Psoas muscle (tissue), 8 donors: ENCODE results near the gene MICAL3. TPM values are rescaled to one million over a fixed set of nuclear protein-coding genes. Genes with fewer than 3 reads are reported as not detected.

Experiments
- ATAC-seq, 4 donors: fragments of 200-7000 bp; cut with Tn5 transposase; one replicate each; pipeline ENCODE4 v1.9.1; 2020; ENCODE audit warnings: moderate library complexity in 3 of 4, mild to moderate bottlenecking in 2 of 4
- DNase-seq, 2 donors: peaks; one replicate each; pipeline ENCODE4 v3.0.0-alpha.2; 2020
- H3K27ac ChIP-seq: fragments of 200-600 bp; one replicate; pipeline ENCODE4 v1.8.0; 2022
- H3K27me3 ChIP-seq, 3 donors: fragments of 200-600 bp in 1 of 3; one replicate each; pipeline versions ENCODE4 v1.6.1 to v1.8.0; 2013 to 2022; ENCODE audit warnings: low read length in 2 of 3, mild to moderate bottlenecking in 2 of 3, moderate library complexity in 1 of 3; ENCODE audit not compliant: insufficient read depth in 3 of 3
- H3K36me3 ChIP-seq, 2 donors: fragments of 200-600 bp in 1 of 2; one replicate each; pipeline versions ENCODE4 v1.6.1 to v1.8.0; 2013 to 2022; ENCODE audit warnings: low read depth in 1 of 2, mild to moderate bottlenecking in 1 of 2, moderate library complexity in 1 of 2; ENCODE audit not compliant: insufficient read depth in 1 of 2
- H3K4me1 ChIP-seq: fragments of 200-600 bp; one replicate; pipeline ENCODE4 v1.8.0; 2022
- H3K4me3 ChIP-seq: fragments of 200-600 bp; one replicate; pipeline ENCODE4 v1.8.0; 2022; ENCODE audit warnings: mild to moderate bottlenecking
- H3K9me3 ChIP-seq: fragments of 200-600 bp; one replicate; pipeline ENCODE4 v1.8.0; 2022
- CTCF ChIP-seq: fragments of 200-600 bp; IDR thresholded peaks from one replicate; pipeline ENCODE4 v1.8.0; 2022; ENCODE audit warnings: antibody characterized with exemption
- WGBS, 3 donors: extraction: QIAGEN DNeasy Blood & Tissue Kit; methylation state at CpG; one replicate each; pipeline versions ENCODE4 v1.1.6 to v1.1.7; 2013; 5-methylcytosine and 5-hydroxymethylcytosine counted together
- intact Hi-C, 2 donors: fragments of 100-400 bp; cut with DNase I; formaldehyde crosslinking; loops; one replicate each; pipeline versions ENCODE4 v1.11.0 to v1.14.2; 2022
- polyA plus RNA-seq, 3 donors: library from polyadenylated mRNA; stranded (reverse); fragments of 200-250 nt; gene quantifications; one replicate each; pipeline ENCODE4 v1.2.3, GENCODE V29; 2013
- total RNA-seq, 4 donors: library from RNA; stranded (reverse); fragmentation: NEBNext Ultra II Directional in 2 of 4; extraction: Animal tissue kit (Norgen Biotek cat#: 25700) in 2 of 4; gene quantifications; one replicate each; pipeline versions ENCODE4 v1.2.1 to v1.2.4, GENCODE V29; 2021 to 2023
- donor health status: healthy with polysubstance abuse.
- donor health status: DM: no; HTN: no; CAD: no; lungs with moderate emphysema.
- donor health status: Bipolar disorder and iron deficiency.
- donor health status: healthy.
- donor health status: DM: yes; HTN: yes; CAD: no.
- donor health status: DM: no; HTN: no; CAD: no.
- donor health status: DM: no; HTN: no; CAD: no.
- donor health status: DM: yes; HTN: yes; CAD: no.

The MICAL3 gene
- total and polyA plus RNA-seq, 7 donors: 2.1 to 38.3 (median 15.5) TPM

- no peaks in the 10 kb centered on the region for H3K9me3 ChIP-seq
- no peaks in the 10 kb centered on the region for H3K36me3 ChIP-seq
- no peak for DNase-seq
- TF ChIP-seq CTCF: peak; percentile 15
- ATAC-seq: no peak
- no peaks in the 10 kb centered on the region for H3K27me3 ChIP-seq
- no peak overlapping the region for H3K4me3 ChIP-seq
- peaks cover 24% of the 10 kb centered on the region for H3K4me1 ChIP-seq
- intact Hi-C loops: loop anchor here (5.0 kb wide), 2 partner anchors 43 to 173 kb away; no protein-coding TSS in a partner anchor
- H3K27ac ChIP-seq: no peak overlapping the region
- 87% methylated on average over 14 of the region's 14 CpGs for WGBS, 3 donors
These were observed 46.4 kb upstream of the MICAL3 start for GRCh38 chr22:18070556-18071306.

- H3K27ac ChIP-seq: no peak overlapping the region
- no peak for TF ChIP-seq CTCF
- intact Hi-C loops: loop anchor here (5.0 kb wide), 2 partner anchors 43 to 173 kb away; no protein-coding TSS in a partner anchor
- H3K9me3 ChIP-seq: no peaks in the 10 kb centered on the region
- H3K4me3 ChIP-seq: no peak overlapping the region
- ATAC-seq (no peak), DNase-seq (no peak)
- no peaks in the 10 kb centered on the region for H3K27me3 ChIP-seq
- H3K36me3 ChIP-seq: no peaks in the 10 kb centered on the region
- WGBS, 3 donors: 96 to 99% (median 96%) methylated on average over 4 of the region's 4 CpGs
- H3K4me1 ChIP-seq: peaks cover 20% of the 10 kb centered on the region
These were observed 45.7 kb upstream of the MICAL3 start for GRCh38 chr22:18070041-18070440.

DNA sequence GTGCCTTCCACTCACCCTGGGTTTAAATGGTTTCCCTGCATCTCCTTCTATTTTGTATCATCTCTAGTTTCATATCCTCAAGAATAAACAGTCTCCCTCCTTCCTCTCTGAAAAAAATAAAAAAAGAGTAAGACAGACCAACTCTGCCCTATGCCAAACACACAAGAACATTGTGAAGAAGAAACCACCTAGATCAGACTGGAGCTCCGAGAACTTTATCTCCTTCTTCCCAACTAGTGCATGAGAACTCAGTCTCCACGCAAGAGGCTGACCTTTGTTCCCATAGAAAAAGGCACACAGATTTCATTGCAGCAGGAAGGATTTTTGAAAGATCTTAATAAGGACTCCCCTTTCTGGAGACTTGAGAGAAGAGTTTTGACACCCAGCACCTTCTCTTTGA is 44.7 kb upstream of the MICAL3 start:
- TF ChIP-seq CTCF: no peak
- peak overlapping the region; percentile 53 for H3K27ac ChIP-seq
- 79 to 94% (median 87%) methylated on average over 2 of the region's 2 CpGs for WGBS, 3 donors
- ATAC-seq: no peak
- H3K36me3 ChIP-seq: no peaks in the 10 kb centered on the region
- no peaks in the 10 kb centered on the region for H3K9me3 ChIP-seq
- peaks cover 20% of the 10 kb centered on the region for H3K4me1 ChIP-seq
- intact Hi-C loops: no loop called here
- DNase-seq: no peak
- no peak overlapping the region for H3K4me3 ChIP-seq
- no peaks in the 10 kb centered on the region for H3K27me3 ChIP-seq

GRCh38 chr22:18068381-18068988 is 44.1 kb upstream of the MICAL3 start:
- peak overlapping the region; percentile 53 for H3K27ac ChIP-seq
- no peaks in the 10 kb centered on the region for H3K36me3 ChIP-seq
- intact Hi-C loops: no loop called here
- ATAC-seq (peak; percentile 9 to 60 (median 26)), DNase-seq (no peak)
- H3K4me3 ChIP-seq: no peak overlapping the region
- 33 to 42% (median 38%) methylated on average over 3 of the region's 3 CpGs for WGBS, 3 donors
- H3K4me1 ChIP-seq: peaks cover 20% of the 10 kb centered on the region
- no peaks in the 10 kb centered on the region for H3K27me3 ChIP-seq
- no peak for TF ChIP-seq CTCF
- H3K9me3 ChIP-seq: no peaks in the 10 kb centered on the region
